Colonic mucosa (tissue), 4 donors: ENCODE measurements around the gene WASF2. TPM values are rescaled to one million over a fixed set of nuclear protein-coding genes. Genes with fewer than 3 reads are reported as not detected.
"Not testable (repeated sequence)": the region's sequence is repeated elsewhere in the genome, so short reads cannot be mapped to it uniquely, and the experiment has no call there.

ENCODE experiments used
- DNase-seq: peaks from one replicate; pipeline ENCODE4 v3.0.0-alpha.2; 2020
- H3K27ac ChIP-seq: fragments of 200-600 bp; one replicate; pipeline ENCODE4 v1.8.0; 2021
- H3K27me3 ChIP-seq: fragments of 200-600 bp; one replicate; pipeline ENCODE4 v1.8.0; 2021
- H3K36me3 ChIP-seq: fragments of 200-600 bp; one replicate; pipeline ENCODE4 v1.8.0; 2021
- H3K4me1 ChIP-seq: fragments of 200-600 bp; one replicate; pipeline ENCODE4 v1.8.0; 2021; ENCODE audit warnings: mild to moderate bottlenecking
- H3K4me3 ChIP-seq: fragments of 200-600 bp; one replicate; pipeline ENCODE4 v1.8.0; 2021
- H3K9ac ChIP-seq, 2 donors: one replicate each; pipeline ENCODE4 v1.7.0; 2013; ENCODE audit warnings: control low read depth in 2 of 2, low read depth in 2 of 2, low read length in 2 of 2
- H3K9me3 ChIP-seq: fragments of 200-600 bp; one replicate; pipeline ENCODE4 v1.8.0; 2021
- CTCF ChIP-seq: fragments of 200-600 bp; IDR thresholded peaks from one replicate; pipeline ENCODE4 v1.8.0; 2022; ENCODE audit warnings: antibody characterized with exemption, mild to moderate bottlenecking
- intact Hi-C: fragments of 100-400 bp; cut with DNase I; formaldehyde crosslinking; loops from one replicate; pipeline ENCODE4 v1.14.1; 2022
- total RNA-seq, 2 donors: library from RNA; stranded (reverse); fragmentation: NEBNext Ultra II Directional in 1 of 2; extraction: Animal tissue kit (Norgen Biotek cat#: 25700) in 1 of 2; gene quantifications; one replicate each; pipeline ENCODE4 v1.2.1, GENCODE V29; 2021
- donor health status: healthy.
- donor health status: DM: no; HTN: no; CAD: no.
- donor health status: DM: no; HTN: no; CAD: no.

Gene WASF2
- total RNA-seq, 2 donors from 2014 or later: 120 to 168 TPM

- no peak for TF ChIP-seq CTCF
- no peak for DNase-seq
- Histone ChIP-seq H3K9ac (no peak overlapping the region), H3K27me3 (no peaks in the 10 kb centered on the region), H3K9me3 (no peaks in the 10 kb centered on the region), H3K4me1 (no peaks in the 10 kb centered on the region), H3K36me3 (peaks cover 23% of the 10 kb centered on the region), H3K27ac (no peak overlapping the region), H3K4me3 (no peak overlapping the region)
- intact Hi-C loops: no loop called here
These were observed 80.3 kb downstream of the WASF2 start for GRCh38 chr1:27409669-27410068.

GRCh38 chr1:27408151-27408550, 81.8 kb downstream of the WASF2 start:
- intact Hi-C loops: no loop called here
- no peak for DNase-seq

DNA sequence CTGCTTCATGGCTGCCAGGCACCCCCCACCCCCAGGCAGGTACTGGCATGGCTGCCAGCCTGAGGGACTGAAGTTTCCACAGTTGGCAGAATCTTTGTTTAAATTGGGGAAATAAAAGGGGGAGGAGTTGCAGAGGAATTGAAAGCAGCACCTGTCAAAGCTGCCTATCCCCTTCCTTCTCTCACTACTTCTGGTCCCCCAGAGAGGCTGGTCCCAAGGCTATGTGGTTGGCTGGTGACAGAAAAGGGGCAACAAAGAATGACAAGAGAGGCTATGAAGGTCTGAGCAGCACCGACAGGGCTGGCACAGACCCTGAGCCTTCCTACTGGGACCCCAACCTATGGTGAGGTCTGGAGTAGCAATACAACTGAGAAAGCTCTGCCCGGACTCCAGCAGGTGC, 83.2 kb downstream of the WASF2 start:
- intact Hi-C loops, H3K27ac ChIP-seq, H3K9ac ChIP-seq, DNase-seq, H3K27me3 ChIP-seq, H3K4me1 ChIP-seq, H3K36me3 ChIP-seq, H3K9me3 ChIP-seq, H3K4me3 ChIP-seq: not testable (repeated sequence)

More at GRCh38 chr1:27408151-27408550, 81.8 kb downstream of the WASF2 start:
- Histone ChIP-seq H3K36me3 (peaks cover 20% of the 10 kb centered on the region), H3K27me3 (no peaks in the 10 kb centered on the region), H3K27ac (no peak overlapping the region), H3K4me3 (no peak overlapping the region), H3K9me3 (no peaks in the 10 kb centered on the region), H3K9ac (no peak overlapping the region), H3K4me1 (no peaks in the 10 kb centered on the region)
- TF ChIP-seq CTCF: no peak

DNA sequence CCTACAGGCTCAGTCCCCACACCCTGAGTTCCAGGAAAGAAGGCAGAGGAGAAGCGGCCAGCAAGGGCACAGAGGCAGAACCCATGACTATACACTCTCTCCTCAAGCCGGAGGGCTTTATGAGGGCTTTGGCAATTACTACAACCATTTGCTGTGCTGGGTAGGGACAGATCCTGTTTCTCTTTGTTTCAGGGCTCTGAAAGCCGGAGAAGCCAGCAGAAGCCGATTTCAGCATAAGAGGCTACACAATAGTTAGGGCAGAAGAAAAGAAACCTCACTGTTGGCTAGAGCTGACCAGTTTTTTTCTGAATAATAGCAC, 83.6 kb downstream of the WASF2 start:
- TF ChIP-seq CTCF: no peak
- DNase-seq: no peak
- H3K27me3 ChIP-seq: no peaks in the 10 kb centered on the region
- H3K9me3 ChIP-seq: no peaks in the 10 kb centered on the region
- intact Hi-C loops: no loop called here
- H3K36me3 ChIP-seq: peaks cover 5% of the 10 kb centered on the region
- H3K27ac ChIP-seq: no peak overlapping the region
- no peak overlapping the region for H3K4me3 ChIP-seq
- no peaks in the 10 kb centered on the region for H3K4me1 ChIP-seq
- no peak overlapping the region for H3K9ac ChIP-seq

DNA sequence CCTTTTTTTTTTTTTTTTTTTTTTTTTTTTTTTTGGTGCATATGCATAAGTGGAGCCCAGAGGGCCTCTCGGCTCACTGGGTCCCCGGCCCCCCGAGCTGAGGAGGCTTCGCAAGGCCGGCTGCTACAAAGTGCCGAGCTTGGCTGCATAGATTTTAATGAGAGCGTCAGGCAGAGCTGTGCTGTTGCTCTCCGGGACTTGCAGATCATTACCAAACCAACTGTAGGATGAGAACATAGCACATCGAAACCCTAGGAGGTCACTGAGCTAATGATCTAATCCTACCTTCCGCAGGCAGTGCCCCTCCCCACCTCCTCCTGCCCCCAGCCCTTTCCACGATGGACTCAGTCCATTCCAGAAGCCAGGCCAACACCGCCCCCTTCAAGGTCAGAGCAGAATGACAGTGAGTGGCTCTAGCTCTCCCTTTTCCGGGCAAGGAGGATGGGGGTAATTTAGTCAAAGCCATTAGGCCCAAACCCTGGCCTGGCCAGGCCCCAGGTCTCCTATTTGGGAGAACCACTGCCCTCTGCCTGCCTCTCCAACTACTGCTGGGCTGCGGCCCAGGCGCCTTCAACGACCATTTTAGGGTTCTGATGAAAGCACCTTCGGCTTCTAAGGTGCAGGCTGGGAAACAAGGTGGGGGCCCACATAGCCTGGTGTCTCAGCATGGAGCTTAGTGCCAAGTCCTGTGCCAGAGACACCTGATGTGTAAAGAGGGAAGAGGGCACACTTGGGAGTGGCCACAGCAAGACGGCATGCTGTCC, 84.2 kb downstream of the WASF2 start:
- intact Hi-C loops, H3K36me3 ChIP-seq, DNase-seq, H3K27me3 ChIP-seq, H3K4me1 ChIP-seq, H3K9me3 ChIP-seq, H3K4me3 ChIP-seq, H3K9ac ChIP-seq, H3K27ac ChIP-seq: not testable (repeated sequence)

DNA sequence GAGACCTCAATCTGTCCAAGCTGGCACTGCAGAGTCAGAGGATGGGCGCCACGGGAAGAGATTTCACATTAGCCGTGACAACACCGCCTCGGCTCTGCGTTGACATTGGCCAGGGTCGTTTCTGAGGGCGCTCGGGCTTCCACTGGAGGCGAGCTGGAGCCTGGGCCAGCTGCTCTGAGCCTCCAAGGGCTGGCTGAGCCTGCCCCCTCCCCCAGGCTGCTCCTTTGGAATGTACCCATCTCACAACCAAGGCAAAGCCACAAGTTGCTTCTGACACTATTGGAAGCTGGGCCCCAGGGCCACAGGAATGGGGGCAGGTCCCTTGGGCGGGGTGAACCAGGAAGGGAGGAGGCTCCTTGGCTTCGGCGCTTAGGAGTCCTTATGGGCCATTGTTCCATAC, 84.9 kb downstream of the WASF2 start:
- Histone ChIP-seq H3K4me1 (no peaks in the 10 kb centered on the region), H3K27me3 (no peaks in the 10 kb centered on the region), H3K4me3 (no peak overlapping the region), H3K9ac (no peak overlapping the region), H3K9me3 (no peaks in the 10 kb centered on the region), H3K36me3 (no peaks in the 10 kb centered on the region), H3K27ac (no peak overlapping the region)
- DNase-seq: no peak
- no peak for TF ChIP-seq CTCF
- intact Hi-C loops: no loop called here
